Thymus (tissue), 11 donors: Measurements from ENCODE around the gene LY6G5C. TPM values are rescaled to one million over a fixed set of nuclear protein-coding genes. Genes with fewer than 3 reads are reported as not detected.

Experiments used
- DNase-seq, 9 donors: peaks; one replicate each; pipeline ENCODE4 v3.0.0-alpha.2; 2013; ENCODE audit warnings: low spot score in 9 of 9, low read depth in 6 of 9, missing footprints in 1 of 9
- H3K27ac ChIP-seq, 2 donors: one replicate each; pipeline ENCODE4 v1.5.1; 2013; ENCODE audit warnings: control low read depth in 1 of 2, low read depth in 1 of 2, low read length in 1 of 2, mild to moderate bottlenecking in 1 of 2, moderate library complexity in 1 of 2
- H3K27me3 ChIP-seq, 2 donors: one replicate each; pipeline ENCODE4 v1.5.1; 2013; ENCODE audit warnings: low read length in 1 of 2; ENCODE audit not compliant: control insufficient read depth in 2 of 2, insufficient read depth in 1 of 2
- H3K36me3 ChIP-seq, 2 donors: one replicate each; pipeline ENCODE4 v1.5.1; 2013; ENCODE audit warnings: low read length in 1 of 2, mild to moderate bottlenecking in 1 of 2, moderate library complexity in 1 of 2; ENCODE audit not compliant: control insufficient read depth in 2 of 2, insufficient read depth in 2 of 2
- H3K4me1 ChIP-seq, 2 donors: one replicate each; pipeline ENCODE4 v1.5.1; 2013; ENCODE audit warnings: low read length in 2 of 2; ENCODE audit not compliant: control insufficient read depth in 2 of 2, insufficient read depth in 2 of 2
- H3K4me3 ChIP-seq, 2 donors: one replicate each; pipeline ENCODE4 v1.5.1; 2013; ENCODE audit warnings: low read length in 2 of 2, control low read depth in 1 of 2, mild to moderate bottlenecking in 1 of 2
- H3K9me3 ChIP-seq, 2 donors: one replicate each; pipeline ENCODE4 v1.5.1; 2013; ENCODE audit warnings: low read length in 1 of 2, mild to moderate bottlenecking in 1 of 2; ENCODE audit not compliant: control insufficient read depth in 2 of 2, insufficient read depth in 1 of 2
- WGBS: extraction: QIAGEN DNeasy Blood & Tissue Kit; methylation state at CpG from one replicate; pipeline ENCODE4 v1.1.7; 2013; 5-methylcytosine and 5-hydroxymethylcytosine counted together
- polyA plus RNA-seq: library from polyadenylated mRNA; stranded (reverse); fragments of 200-250 nt; gene quantifications from one replicate; pipeline ENCODE4 v1.2.3, GENCODE V29; 2013
- total RNA-seq: library from RNA; stranded (reverse); fragments of 120-200 nt; gene quantifications from one replicate; pipeline ENCODE4 v1.2.4, GENCODE V29; 2013
- donor health status: healthy.

The LY6G5C gene
- total and polyA plus RNA-seq, 2 donors, result 0.90 to 9.1 TPM

DNA sequence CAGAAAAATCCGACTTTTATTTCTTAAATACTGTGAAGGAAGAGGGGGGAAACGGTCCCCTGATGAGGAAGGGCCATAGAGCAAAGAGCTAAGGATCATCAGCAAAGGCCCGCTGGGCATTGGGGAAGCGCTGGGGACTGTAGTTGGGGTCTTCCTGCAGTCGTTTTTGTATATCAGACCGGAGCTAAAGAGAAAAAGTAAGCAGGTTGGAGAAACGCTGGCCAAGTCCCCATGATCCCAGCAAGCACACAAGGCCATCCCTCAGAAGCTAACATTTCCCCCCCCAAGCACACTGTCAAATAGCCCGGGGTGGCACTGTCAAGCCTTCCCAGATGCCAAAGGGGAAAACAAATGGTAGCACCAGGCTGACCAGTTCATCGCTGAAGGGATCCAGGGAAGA is 41.8 kb downstream of the LY6G5C start:
- Histone ChIP-seq H3K27ac (no peak overlapping the region), H3K9me3 (no peaks in the 10 kb centered on the region), H3K27me3 (no peaks in the 10 kb centered on the region), H3K4me1 (no peaks in the 10 kb centered on the region), H3K4me3 (no peak overlapping the region), H3K36me3 (peaks cover 93 to 94% of the 10 kb centered on the region in 2 donors)
- no peak for DNase-seq
- 97% methylated on average over 9 of the region's 9 CpGs for WGBS

DNA sequence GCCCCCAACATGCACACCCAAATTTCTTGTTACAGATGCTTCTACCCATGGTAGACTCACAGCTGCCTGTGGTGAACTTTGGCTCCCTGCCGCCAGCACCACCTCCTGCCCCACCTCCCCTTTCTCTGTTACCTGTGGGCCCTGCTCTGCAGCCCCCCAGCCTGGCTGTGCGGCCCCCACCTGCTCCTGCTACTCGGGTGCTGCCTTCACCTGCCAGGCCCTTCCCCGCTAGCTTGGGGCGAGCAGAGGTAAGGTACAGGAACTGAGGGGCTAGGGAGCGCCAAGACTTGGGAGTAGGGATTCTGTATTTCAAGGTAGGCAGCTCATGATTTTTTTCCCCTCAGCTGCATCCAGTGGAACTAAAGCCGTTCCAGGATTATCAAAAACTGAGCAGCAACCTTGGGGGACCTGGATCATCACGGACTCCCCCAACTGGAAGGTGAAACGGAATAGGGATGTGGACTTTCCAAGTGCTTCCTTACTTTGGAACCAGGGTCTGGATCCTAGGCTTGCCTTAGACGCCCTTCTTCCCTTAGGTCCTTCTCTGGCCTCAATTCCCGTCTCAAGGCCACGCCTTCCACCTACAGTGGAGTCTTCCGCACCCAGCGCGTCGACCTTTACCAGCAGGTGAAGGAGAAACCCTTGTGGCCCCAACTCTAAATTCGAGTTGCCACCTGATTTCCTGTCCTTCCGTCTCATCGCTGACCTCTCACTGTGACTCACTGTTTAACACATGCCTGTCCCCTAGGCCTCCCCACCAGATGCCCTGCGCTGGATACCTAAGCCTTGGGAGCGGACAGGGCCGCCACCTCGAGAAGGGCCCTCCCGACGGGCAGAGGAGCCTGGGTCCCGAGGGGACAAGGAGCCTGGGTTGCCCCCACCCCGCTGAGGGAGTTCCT is 43.9 kb downstream of the LY6G5C start:
- Histone ChIP-seq H3K4me1 (no peaks in the 10 kb centered on the region), H3K27me3 (no peaks in the 10 kb centered on the region), H3K4me3 (no peak overlapping the region), H3K9me3 (no peaks in the 10 kb centered on the region), H3K27ac (no peak overlapping the region), H3K36me3 (peaks cover 94 to 96% of the 10 kb centered on the region in 2 donors)
- 95% methylated on average over 27 of the region's 27 CpGs for WGBS
- DNase-seq, result no peak

DNA sequence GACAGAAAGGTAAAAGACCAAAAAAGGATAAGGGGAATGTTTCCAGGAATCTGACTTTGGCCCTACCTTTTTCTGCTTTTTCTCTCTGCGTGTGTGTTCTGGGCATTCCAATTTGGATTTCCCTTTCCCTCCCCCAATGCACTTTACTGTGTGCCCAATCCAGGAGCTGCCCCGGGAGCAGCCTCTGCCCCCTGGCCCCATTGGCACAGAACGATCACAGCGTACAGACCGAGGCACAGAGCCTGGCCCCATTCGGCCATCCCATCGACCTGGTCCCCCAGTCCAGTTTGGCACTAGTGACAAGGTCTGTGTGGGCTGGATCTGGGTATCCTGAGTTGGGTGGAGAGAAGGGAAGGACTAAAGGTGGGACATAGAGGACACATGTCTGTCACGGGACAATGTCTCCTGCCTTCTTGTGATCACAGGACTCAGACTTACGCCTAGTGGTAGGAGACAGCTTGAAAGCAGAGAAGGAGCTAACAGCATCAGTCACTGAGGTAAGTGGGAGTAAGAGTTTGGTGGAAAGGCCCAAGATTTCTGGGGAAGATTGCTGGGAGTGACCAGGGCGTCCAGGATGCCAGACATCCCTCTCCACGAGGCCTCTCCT is 45.8 kb downstream of the LY6G5C start:
- H3K9me3 ChIP-seq, result no peaks in the 10 kb centered on the region
- H3K4me3 ChIP-seq, result no peak overlapping the region
- peaks cover 94 to 96% of the 10 kb centered on the region in 2 donors for H3K36me3 ChIP-seq
- no peaks in the 10 kb centered on the region for H3K27me3 ChIP-seq
- H3K27ac ChIP-seq, result no peak overlapping the region
- DNase-seq, result no peak
- WGBS, result 98% methylated on average over 11 of the region's 11 CpGs
- no peaks in the 10 kb centered on the region for H3K4me1 ChIP-seq

DNA sequence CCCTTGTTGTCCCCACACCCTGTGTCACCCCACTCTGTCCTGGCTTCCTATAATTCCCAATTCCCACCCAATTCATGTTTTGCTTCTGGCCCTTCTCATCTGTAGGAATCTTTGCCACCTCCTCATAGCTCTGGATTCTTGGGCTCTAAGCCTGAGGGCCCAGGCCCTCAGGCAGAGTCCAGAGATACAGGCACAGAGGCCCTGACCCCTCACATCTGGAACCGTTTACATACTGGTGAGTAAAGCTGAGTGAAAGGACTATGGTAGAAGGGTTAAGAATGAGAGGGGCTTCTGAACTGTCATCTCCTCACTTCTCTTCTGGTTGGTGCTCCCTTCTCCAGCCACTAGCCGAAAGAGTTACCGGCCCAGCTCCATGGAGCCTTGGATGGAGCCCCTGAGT is 46.7 kb downstream of the LY6G5C start:
- H3K9me3 ChIP-seq, result no peaks in the 10 kb centered on the region
- H3K27ac ChIP-seq, result no peak overlapping the region
- H3K36me3 ChIP-seq, result peaks cover 94 to 96% of the 10 kb centered on the region in 2 donors
- 99% methylated on average over 3 of the region's 3 CpGs for WGBS
- no peaks in the 10 kb centered on the region for H3K4me1 ChIP-seq
- no peak for DNase-seq
- no peaks in the 10 kb centered on the region for H3K27me3 ChIP-seq
- H3K4me3 ChIP-seq, result no peak overlapping the region

DNA sequence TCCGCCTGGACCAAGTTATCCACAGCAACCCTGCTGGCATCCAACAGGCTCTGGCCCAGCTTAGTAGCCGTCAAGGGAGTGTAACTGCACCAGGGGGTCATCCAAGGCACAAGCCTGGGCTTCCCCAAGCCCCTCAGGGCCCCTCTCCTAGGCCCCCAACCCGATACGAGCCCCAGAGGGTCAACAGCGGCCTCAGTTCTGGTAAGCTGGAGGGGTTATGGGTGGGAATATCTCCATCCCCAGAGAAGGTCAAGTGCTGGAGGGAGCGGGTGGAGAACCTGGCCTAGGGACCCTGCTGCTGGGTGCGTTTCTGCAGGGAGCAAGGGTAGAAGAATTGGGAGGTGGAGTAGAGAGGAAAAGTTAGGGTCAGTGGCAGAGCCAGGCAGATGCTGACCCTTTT is 47.4 kb downstream of the LY6G5C start:
- H3K36me3 ChIP-seq, result peaks cover 95 to 98% of the 10 kb centered on the region in 2 donors
- H3K4me3 ChIP-seq, result no peak overlapping the region
- H3K9me3 ChIP-seq, result no peaks in the 10 kb centered on the region
- 98% methylated on average over 7 of the region's 7 CpGs for WGBS
- no peak for DNase-seq
- no peaks in the 10 kb centered on the region for H3K27me3 ChIP-seq
- H3K27ac ChIP-seq, result no peak overlapping the region
- no peaks in the 10 kb centered on the region for H3K4me1 ChIP-seq

DNA sequence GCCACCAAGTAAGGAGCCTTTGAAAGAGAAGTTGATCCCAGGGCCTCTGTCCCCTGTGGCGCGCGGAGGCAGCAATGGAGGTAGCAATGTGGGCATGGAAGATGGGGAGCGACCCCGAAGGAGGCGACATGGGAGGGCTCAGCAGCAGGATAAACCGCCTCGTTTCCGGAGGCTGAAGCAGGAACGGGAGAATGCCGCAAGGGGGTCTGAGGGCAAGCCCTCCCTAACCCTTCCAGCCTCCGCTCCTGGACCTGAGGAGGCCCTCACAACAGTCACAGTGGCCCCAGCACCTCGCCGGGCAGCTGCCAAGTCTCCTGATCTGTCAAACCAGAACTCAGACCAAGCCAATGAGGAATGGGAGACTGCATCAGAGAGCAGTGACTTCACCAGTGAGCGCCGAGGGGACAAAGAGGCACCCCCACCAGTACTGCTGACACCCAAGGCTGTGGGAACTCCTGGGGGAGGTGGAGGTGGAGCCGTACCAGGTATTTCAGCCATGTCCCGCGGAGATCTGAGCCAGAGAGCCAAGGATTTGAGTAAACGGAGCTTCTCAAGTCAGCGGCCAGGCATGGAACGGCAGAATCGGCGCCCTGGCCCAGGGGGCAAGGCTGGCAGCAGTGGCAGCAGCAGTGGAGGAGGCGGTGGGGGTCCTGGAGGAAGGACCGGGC is 48.5 kb downstream of the LY6G5C start:
- Histone ChIP-seq H3K4me3 (no peak overlapping the region), H3K4me1 (no peaks in the 10 kb centered on the region), H3K9me3 (no peaks in the 10 kb centered on the region), H3K27me3 (no peaks in the 10 kb centered on the region), H3K36me3 (peaks cover 100% of the 10 kb centered on the region in 2 donors), H3K27ac (no peak overlapping the region)
- 97% methylated on average over 26 of the region's 26 CpGs for WGBS
- no peak for DNase-seq

DNA sequence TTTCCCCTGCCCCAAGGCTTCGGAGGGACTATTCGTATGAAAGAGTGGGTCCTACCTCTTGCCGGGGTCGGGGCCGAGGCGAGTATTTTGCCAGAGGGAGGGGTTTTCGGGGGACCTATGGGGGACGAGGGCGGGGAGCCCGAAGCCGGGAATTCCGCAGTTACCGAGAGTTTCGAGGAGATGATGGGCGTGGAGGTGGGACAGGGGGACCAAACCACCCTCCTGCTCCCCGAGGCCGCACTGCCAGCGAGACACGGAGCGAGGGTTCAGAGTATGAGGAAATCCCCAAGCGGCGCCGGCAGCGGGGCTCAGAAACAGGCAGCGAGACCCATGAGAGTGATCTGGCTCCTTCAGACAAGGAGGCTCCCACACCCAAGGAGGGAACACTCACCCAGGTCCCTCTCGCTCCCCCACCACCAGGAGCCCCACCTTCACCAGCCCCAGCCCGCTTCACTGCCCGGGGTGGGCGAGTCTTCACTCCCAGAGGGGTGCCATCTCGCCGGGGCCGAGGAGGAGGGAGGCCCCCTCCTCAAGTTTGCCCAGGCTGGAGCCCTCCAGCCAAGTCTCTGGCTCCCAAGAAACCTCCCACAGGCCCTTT is 49.1 kb downstream of the LY6G5C start:
- Histone ChIP-seq H3K27me3 (no peaks in the 10 kb centered on the region), H3K4me3 (no peak overlapping the region), H3K27ac (no peak overlapping the region), H3K4me1 (no peaks in the 10 kb centered on the region), H3K36me3 (peaks cover 100% of the 10 kb centered on the region in 2 donors), H3K9me3 (no peaks in the 10 kb centered on the region)
- no peak for DNase-seq
- WGBS, result 97% methylated on average over 32 of the region's 32 CpGs

DNA sequence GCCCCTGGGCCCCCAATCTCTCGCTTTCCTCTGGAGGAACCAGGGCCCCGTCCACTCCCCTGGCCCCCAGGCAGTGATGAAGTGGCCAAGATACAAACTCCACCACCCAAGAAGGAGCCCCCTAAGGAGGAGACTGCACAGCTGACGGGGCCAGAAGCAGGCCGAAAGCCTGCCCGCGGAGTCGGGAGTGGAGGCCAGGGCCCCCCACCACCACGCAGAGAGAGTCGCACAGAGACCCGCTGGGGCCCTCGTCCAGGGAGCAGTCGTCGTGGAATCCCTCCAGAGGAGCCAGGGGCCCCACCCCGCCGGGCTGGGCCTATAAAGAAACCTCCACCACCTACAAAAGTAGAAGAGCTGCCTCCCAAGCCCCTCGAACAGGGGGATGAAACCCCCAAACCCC is 49.7 kb downstream of the LY6G5C start:
- Histone ChIP-seq H3K36me3 (peaks cover 100% of the 10 kb centered on the region in 2 donors), H3K9me3 (no peaks in the 10 kb centered on the region), H3K27ac (no peak overlapping the region), H3K4me1 (no peaks in the 10 kb centered on the region), H3K27me3 (no peaks in the 10 kb centered on the region), H3K4me3 (no peak overlapping the region)
- WGBS, result 96% methylated on average over 16 of the region's 16 CpGs
- no peak for DNase-seq
